Breast epithelium (tissue), 4 donors: ENCODE data around the gene ZNF710. TPM values are rescaled to one million over a fixed set of nuclear protein-coding genes. Genes with fewer than 3 reads are reported as not detected.

ENCODE experiments used
- DNase-seq, 2 donors: peaks; one replicate each; pipeline ENCODE4 v3.0.0-alpha.2; 2019; ENCODE audit warnings: low spot score in 2 of 2
- H3K27ac ChIP-seq, 2 donors: fragments of 200-600 bp; sonication (generic) in 1 of 2; one replicate each; pipeline ENCODE4 v1.5.1; 2016 to 2019; ENCODE audit warnings: mild to moderate bottlenecking in 1 of 2
- H3K27me3 ChIP-seq, 2 donors: fragments of 200-600 bp; sonication (generic) in 1 of 2; one replicate each; pipeline versions ENCODE4 v1.5.1 to v1.6.0; 2017 to 2019; ENCODE audit warnings: control low read depth in 1 of 2, mild to moderate bottlenecking in 1 of 2
- H3K36me3 ChIP-seq: fragments of 200-600 bp; one replicate; pipeline ENCODE4 v1.5.1; 2019
- H3K4me1 ChIP-seq, 2 donors: fragments of 200-600 bp; sonication (generic); one replicate each; pipeline ENCODE4 v1.5.1; 2016 to 2019; ENCODE audit warnings: control low read depth in 1 of 2
- H3K4me3 ChIP-seq, 3 donors: fragments of 200-600 bp; sonication (generic); 1 replicate in 2 of 3; 2 replicates in 1 of 3; pipeline ENCODE4 v1.5.1; 2016 to 2019; ENCODE audit warnings: mild to moderate bottlenecking in 3 of 3, moderate library complexity in 2 of 3
- H3K9me3 ChIP-seq, 2 donors: fragments of 200-600 bp; sonication (generic) in 1 of 2; one replicate each; pipeline ENCODE4 v1.5.1; 2016 to 2019; ENCODE audit warnings: control low read depth in 1 of 2
- POLR2A ChIP-seq: fragments of 450-650 bp; IDR thresholded peaks from one replicate; pipeline ENCODE4 v1.6.1; 2016; ENCODE audit warnings: antibody characterized with exemption, mild to moderate bottlenecking, moderate library complexity
- POLR2AphosphoS5 ChIP-seq, 3 donors: sonication (generic); formaldehyde crosslinking; IDR thresholded peaks; one replicate each; pipeline ENCODE4 v1.6.1; 2017; ENCODE audit warnings: antibody characterized with exemption in 3 of 3
- intact Hi-C: fragments of 100-400 bp; cut with DNase I; formaldehyde crosslinking; loops from one replicate; pipeline ENCODE4 v1.15.1; 2023; ENCODE audit warnings: low total_unique reads
- total RNA-seq, 3 donors: library from RNA; depleted of rRNA; stranded (reverse); fragments of >200 nt; gene quantifications; one replicate each; pipeline ENCODE4 v1.1.0, GENCODE V29; 2016
- TF ChIP-seq, protein P1 (sequence below), 3 donors: fragments of 450-650 bp; IDR thresholded peaks; one replicate each; pipeline ENCODE4 v1.5.1; 2016 to 2017; ENCODE audit warnings: antibody characterized with exemption in 3 of 3, mild to moderate bottlenecking in 3 of 3, moderate library complexity in 3 of 3

Gene ZNF710
- total RNA-seq, 3 donors from 2014 or later: 4.0 to 14.4 (median 10.4) TPM

DNA sequence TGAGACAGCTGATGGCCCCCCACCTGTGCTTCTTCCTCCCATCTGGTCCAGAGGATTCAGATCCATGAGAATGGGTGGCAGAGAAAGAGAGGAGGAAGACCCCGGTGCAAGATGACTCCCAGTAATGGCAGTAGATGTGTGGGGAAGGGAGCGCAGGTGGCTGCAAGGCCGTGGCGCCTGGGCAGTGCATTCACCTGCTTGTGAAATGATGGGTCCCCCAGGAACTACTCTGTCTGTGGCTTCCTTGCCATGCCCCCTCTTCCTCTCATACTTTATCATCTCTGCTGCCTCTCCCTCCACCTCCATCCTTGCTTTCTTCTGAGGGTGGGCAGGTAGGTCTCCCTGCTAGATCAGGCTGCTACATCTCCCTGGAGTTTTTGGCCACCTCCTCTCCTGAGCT is 23.3 kb downstream of the ZNF710 start:
- H3K36me3 ChIP-seq: no peaks in the 10 kb centered on the region
- H3K27ac ChIP-seq: no peak overlapping the region
- H3K9me3 ChIP-seq: no peaks in the 10 kb centered on the region
- H3K4me1 ChIP-seq: no peaks in the 10 kb centered on the region
- no peaks in the 10 kb centered on the region for H3K27me3 ChIP-seq
- intact Hi-C loops: no loop called here
- TF ChIP-seq POLR2A: no peak
- TF ChIP-seq, protein P1, sequence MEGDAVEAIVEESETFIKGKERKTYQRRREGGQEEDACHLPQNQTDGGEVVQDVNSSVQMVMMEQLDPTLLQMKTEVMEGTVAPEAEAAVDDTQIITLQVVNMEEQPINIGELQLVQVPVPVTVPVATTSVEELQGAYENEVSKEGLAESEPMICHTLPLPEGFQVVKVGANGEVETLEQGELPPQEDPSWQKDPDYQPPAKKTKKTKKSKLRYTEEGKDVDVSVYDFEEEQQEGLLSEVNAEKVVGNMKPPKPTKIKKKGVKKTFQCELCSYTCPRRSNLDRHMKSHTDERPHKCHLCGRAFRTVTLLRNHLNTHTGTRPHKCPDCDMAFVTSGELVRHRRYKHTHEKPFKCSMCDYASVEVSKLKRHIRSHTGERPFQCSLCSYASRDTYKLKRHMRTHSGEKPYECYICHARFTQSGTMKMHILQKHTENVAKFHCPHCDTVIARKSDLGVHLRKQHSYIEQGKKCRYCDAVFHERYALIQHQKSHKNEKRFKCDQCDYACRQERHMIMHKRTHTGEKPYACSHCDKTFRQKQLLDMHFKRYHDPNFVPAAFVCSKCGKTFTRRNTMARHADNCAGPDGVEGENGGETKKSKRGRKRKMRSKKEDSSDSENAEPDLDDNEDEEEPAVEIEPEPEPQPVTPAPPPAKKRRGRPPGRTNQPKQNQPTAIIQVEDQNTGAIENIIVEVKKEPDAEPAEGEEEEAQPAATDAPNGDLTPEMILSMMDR (IDR thresholded peaks at IDR 0.05): no peak
- no peak for TF ChIP-seq POLR2AphosphoS5 (IDR thresholded peaks at IDR 0.05)
- DNase-seq: no peak
- no peak overlapping the region for H3K4me3 ChIP-seq

DNA sequence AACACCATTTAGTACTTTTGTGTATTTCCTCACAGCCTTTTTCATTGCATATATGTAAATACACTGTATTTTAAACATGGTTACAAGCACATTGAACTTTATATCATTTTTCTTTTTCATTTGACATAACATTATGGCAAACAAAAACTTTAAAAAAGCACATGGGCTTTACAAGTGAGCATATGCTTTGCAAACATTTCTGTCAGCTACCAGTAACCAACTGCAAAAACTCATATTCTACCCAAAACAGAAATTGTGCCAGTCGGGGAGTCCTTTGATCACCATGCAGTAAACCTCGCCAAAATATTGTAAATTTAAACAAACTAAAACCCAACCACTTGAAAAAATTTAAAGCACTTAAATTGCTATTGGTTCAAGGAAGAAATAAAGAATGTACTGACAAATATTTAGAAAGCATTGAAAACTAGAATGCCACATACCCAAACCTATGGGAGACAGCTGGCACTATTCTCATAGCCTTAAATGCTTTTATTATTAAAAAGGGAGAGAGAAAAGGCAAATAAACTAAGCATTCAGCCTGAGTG is 24.4 kb downstream of the ZNF710 start:
- intact Hi-C loops: no loop called here
- H3K27ac ChIP-seq: no peak overlapping the region
- H3K36me3 ChIP-seq: no peaks in the 10 kb centered on the region
- H3K27me3 ChIP-seq: no peaks in the 10 kb centered on the region
- no peak overlapping the region for H3K4me3 ChIP-seq
- no peak for TF ChIP-seq POLR2A
- TF ChIP-seq, protein P1 (IDR thresholded peaks at IDR 0.05): no peak
- no peak for TF ChIP-seq POLR2AphosphoS5 (IDR thresholded peaks at IDR 0.05)
- no peaks in the 10 kb centered on the region for H3K4me1 ChIP-seq
- H3K9me3 ChIP-seq: no peaks in the 10 kb centered on the region
- DNase-seq: no peak

DNA sequence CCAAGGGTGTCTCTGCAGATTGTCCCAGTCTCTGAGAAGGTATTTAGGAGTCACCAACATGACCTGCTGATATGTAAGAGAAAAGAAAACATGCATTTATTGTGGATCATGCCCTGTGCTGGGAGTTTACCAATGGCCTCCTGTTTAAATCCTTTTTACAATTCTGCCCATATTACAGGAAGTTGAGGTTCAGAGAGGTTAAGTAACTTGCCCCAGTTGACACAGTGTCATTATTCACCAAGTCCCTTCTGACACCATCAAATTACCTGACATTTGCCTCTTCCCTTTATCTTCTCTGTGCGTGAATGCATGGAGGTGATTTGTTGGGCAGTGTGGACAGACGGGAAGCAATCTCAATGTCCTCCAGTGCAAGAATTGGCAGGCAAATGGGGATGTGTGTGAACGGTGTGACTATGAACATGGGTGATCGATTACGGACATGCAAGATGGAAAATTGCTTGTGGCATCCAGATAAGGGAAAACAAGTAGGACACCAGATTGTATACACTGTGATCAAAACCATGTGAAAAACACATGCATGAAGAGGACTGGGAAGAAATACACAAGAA is 27.3 kb downstream of the ZNF710 start:
- TF ChIP-seq, protein P1 (IDR thresholded peaks at IDR 0.05): no peak
- TF ChIP-seq POLR2AphosphoS5 (IDR thresholded peaks at IDR 0.05): no peak
- no peaks in the 10 kb centered on the region for H3K9me3 ChIP-seq

DNA sequence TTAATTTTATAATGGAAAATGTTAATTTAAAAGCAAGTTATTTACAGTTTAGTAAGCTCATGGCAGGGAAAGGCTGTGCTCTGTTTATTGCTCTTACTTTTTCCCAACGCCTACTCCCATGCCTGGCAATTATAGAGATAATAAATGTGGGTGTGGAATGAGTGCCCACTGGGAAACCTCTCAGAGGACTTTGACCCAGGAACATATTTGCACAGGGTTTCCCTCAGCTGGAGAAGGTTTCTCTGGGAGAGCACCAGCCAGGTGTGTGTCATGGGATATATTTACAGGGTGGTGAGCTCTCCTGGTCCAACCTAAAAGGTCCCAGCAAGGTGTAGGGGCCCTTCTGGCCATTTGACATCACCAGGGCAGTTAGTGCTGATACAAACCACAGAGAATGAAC is 27.9 kb downstream of the ZNF710 start:
- H3K36me3 ChIP-seq: no peaks in the 10 kb centered on the region
- no peaks in the 10 kb centered on the region for H3K9me3 ChIP-seq
- no peak for DNase-seq
- TF ChIP-seq, protein P1 (IDR thresholded peaks at IDR 0.05): no peak
- no peak for TF ChIP-seq POLR2AphosphoS5 (IDR thresholded peaks at IDR 0.05)
- no peak for TF ChIP-seq POLR2A
- no peak overlapping the region for H3K4me3 ChIP-seq
- no peak overlapping the region for H3K27ac ChIP-seq
- H3K4me1 ChIP-seq: no peaks in the 10 kb centered on the region
- intact Hi-C loops: no loop called here
- no peaks in the 10 kb centered on the region for H3K27me3 ChIP-seq

More for the DNA sequence above, 27.3 kb downstream of the ZNF710 start:
- intact Hi-C loops: no loop called here
- no peak for DNase-seq
- Histone ChIP-seq H3K27ac (no peak overlapping the region), H3K4me3 (no peak overlapping the region), H3K27me3 (no peaks in the 10 kb centered on the region), H3K36me3 (no peaks in the 10 kb centered on the region), H3K4me1 (no peaks in the 10 kb centered on the region)

DNA sequence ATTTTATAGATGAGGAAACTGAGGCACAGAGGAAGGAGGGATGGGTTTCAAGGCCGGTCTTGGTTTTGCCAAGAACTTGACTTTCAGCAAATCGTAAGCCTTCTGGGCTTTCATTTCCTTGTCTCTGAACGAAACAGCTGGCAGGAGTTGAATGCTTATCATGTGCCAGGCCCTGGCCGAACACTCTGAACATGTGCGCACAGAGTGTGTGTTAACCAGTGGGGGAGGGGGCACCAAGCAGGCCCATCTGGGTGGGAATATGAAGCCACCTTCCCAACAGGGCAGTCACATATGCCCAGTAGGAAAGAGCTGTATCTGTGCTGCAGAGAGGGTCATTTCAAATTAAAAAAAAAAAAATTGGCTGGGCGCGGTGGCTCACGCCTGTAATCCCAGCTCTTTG is 29.3 kb downstream of the ZNF710 start:
- TF ChIP-seq POLR2A: no peak
- H3K4me1 ChIP-seq: peaks cover 4 to 7% of the 10 kb centered on the region in 2 donors
- H3K27ac ChIP-seq: no peak overlapping the region
- no peaks in the 10 kb centered on the region for H3K9me3 ChIP-seq
- no peak for DNase-seq
- intact Hi-C loops: no loop called here
- no peaks in the 10 kb centered on the region for H3K27me3 ChIP-seq
- H3K4me3 ChIP-seq: no peak overlapping the region
- H3K36me3 ChIP-seq: no peaks in the 10 kb centered on the region
